HepG2 (cell line): ENCODE data around the gene BBOX1. TPM values are rescaled to one million over a fixed set of nuclear protein-coding genes. Genes with fewer than 3 reads are reported as not detected.

Experiments used
- ATAC-seq: fragments of 200-7000 bp; cut with Tn5 transposase; 3 replicates; pipeline ENCODE4 v1.9.1; 2020; ENCODE audit warnings: mild to moderate bottlenecking, moderate library complexity
- BruUV-seq: library from RNA; stranded (reverse); fragments of 400-500 nt; replicated peaks from 2 replicates; lab custom pipeline; 2021; lab: Mats Ljungman, UMichigan
- CTCF ChIA-PET: fragments of 300-600 bp; formaldehyde crosslinking; extraction: SDS; loops from one replicate; lab custom pipeline; 2021; ENCODE audit warnings: low total read pairs, inconsistent platforms, low intra/inter-chr PET ratio; lab: Yijun Ruan, JAX
- POLR2A ChIA-PET: fragments of 350-600 bp; sonication (Branson Sonifier 250); formaldehyde crosslinking; loops from one replicate; lab custom pipeline; 2020; ENCODE audit warnings: antibody characterized with exemption, inconsistent platforms; lab: Yijun Ruan, JAX
- DNase-seq: peaks from one replicate; pipeline ENCODE4 v3.0.0-alpha.2; 2015; ENCODE audit warnings: low spot score
- FAIRE-seq: peaks from 3 replicates; lab custom pipeline; 2011; peaks lifted over from hg19 to GRCh38; lab: Jason Lieb, UNC
- H2AFZ ChIP-seq: one replicate; pipeline ENCODE4 v1.6.1; 2011; ENCODE audit warnings: low read length, inconsistent platforms
- H3K27ac ChIP-seq: fragments of 300-600 bp; 3 replicates; pipeline ENCODE4 v1.8.0; 2011; ENCODE audit warnings: mixed run types, mild to moderate bottlenecking, mixed read lengths, low read length, inconsistent platforms; ENCODE audit not compliant: insufficient read depth; ENCODE audit errors: extremely low read length
- H3K27me3 ChIP-seq, 2 experiments: fragments of 200-600 bp in 1 of 2; 2 replicates in 1 of 2; 3 replicates in 1 of 2; pipeline versions ENCODE4 v1.6.0 to v1.8.0; 2011; ENCODE audit warnings: low read length in 2 of 2, mild to moderate bottlenecking in 2 of 2, moderate library complexity in 2 of 2, inconsistent platforms in 1 of 2; ENCODE audit not compliant: insufficient read depth in 2 of 2, control insufficient read depth in 1 of 2
- H3K36me3 ChIP-seq, 2 experiments: fragments of 200-600 bp in 1 of 2; replicated peaks in 1 of 2; 2 replicates in 1 of 2; 3 replicates in 1 of 2; pipeline versions ENCODE4 v1.5.1 to v1.8.0; 2011; ENCODE audit warnings: low read length in 2 of 2, inconsistent platforms in 1 of 2; ENCODE audit not compliant: insufficient read depth in 2 of 2, control insufficient read depth in 1 of 2
- H3K4me1 ChIP-seq: 2 replicates; pipeline ENCODE4 v1.5.1; 2012; ENCODE audit warnings: low read length, inconsistent platforms; ENCODE audit not compliant: insufficient read depth
- H3K4me2 ChIP-seq: 2 replicates; pipeline ENCODE4 v1.6.0; 2011; ENCODE audit warnings: low read depth, low read length, inconsistent platforms
- H3K4me3 ChIP-seq, 3 experiments: fragments of 200-600 bp in 1 of 3; sonication (generic), shearing (Covaris generic) in 1 of 3; replicated peaks in 1 of 3; 2 replicates each; pipeline ENCODE4 v1.5.1; 2011 to 2016; ENCODE audit warnings: low read length in 3 of 3, inconsistent platforms in 2 of 3, low read depth in 2 of 3, mild to moderate bottlenecking in 2 of 3, control low read depth in 1 of 3, mixed read lengths in 1 of 3; ENCODE audit not compliant: insufficient read depth in 1 of 3
- H3K79me2 ChIP-seq: one replicate; pipeline ENCODE4 v1.6.1; 2011; ENCODE audit warnings: low read length, inconsistent platforms; ENCODE audit not compliant: insufficient read depth
- H3K9ac ChIP-seq: 2 replicates; pipeline ENCODE4 v1.6.0; 2011; ENCODE audit warnings: mild to moderate bottlenecking, low read depth, low read length, inconsistent platforms; ENCODE audit not compliant: insufficient read depth
- H3K9me3 ChIP-seq: 2 replicates; pipeline ENCODE4 v1.5.1; 2012; ENCODE audit warnings: mild to moderate bottlenecking, low read length
- H4K20me1 ChIP-seq: 2 replicates; pipeline ENCODE4 v1.6.0; 2011; ENCODE audit warnings: inconsistent platforms, mild to moderate bottlenecking, low read length, moderate library complexity; ENCODE audit not compliant: insufficient read depth
- AGO2 ChIP-seq: fragments of 200-400 bp; formaldehyde crosslinking; optimal IDR thresholded peaks from 2 replicates; pipeline ENCODE3; 2017; ENCODE audit warnings: mild to moderate bottlenecking, low read depth, low read length, moderate library complexity
- HDAC2 ChIP-seq: sonication (generic); formaldehyde crosslinking; IDR thresholded peaks from 2 replicates; pipeline ENCODE4 v1.4.0; 2020; ENCODE audit warnings: missing genetic modification reagents
- HDAC6 ChIP-seq: fragments of 200-600 bp; sonication (generic); IDR thresholded peaks from 2 replicates; pipeline ENCODE4 v1.7.0; 2017; ENCODE audit warnings: mild to moderate bottlenecking, antibody characterized with exemption, low read length, low read depth
- REL ChIP-seq: sonication (generic); formaldehyde crosslinking; conservative IDR thresholded peaks from 2 replicates; pipeline ENCODE4 v1.8.0; 2022; ENCODE audit warnings: mild to moderate bottlenecking, missing genetic modification reagents, moderate library complexity
- RNF219 ChIP-seq: sonication (generic); formaldehyde crosslinking; IDR thresholded peaks from 2 replicates; pipeline ENCODE4 v1.5.0; 2020; ENCODE audit warnings: mild to moderate bottlenecking, missing genetic modification reagents
- ZNF234 ChIP-seq: sonication (generic); formaldehyde crosslinking; conservative IDR thresholded peaks from 2 replicates; pipeline ENCODE4 v1.5.1; 2020; ENCODE audit warnings: mild to moderate bottlenecking, missing genetic modification reagents
- ZNF558 ChIP-seq: sonication (generic); formaldehyde crosslinking; IDR thresholded peaks from 2 replicates; pipeline ENCODE4 v1.9.0; 2022; ENCODE audit warnings: mild to moderate bottlenecking, missing genetic modification reagents, borderline replicate concordance
- ZNF644 ChIP-seq: IDR thresholded peaks from 2 replicates; pipeline ENCODE4 v1.6.1; 2016; ENCODE audit warnings: low read depth
- WGBS: methylation state at CpG from one replicate; pipeline ENCODE4 v1.1.6; 2017; ENCODE audit warnings: low lambda C conversion rate; 5-methylcytosine and 5-hydroxymethylcytosine counted together
- in situ Hi-C: cut with HindIII; loops from 2 replicates; pipeline ENCODE4 v1.10.0; 2017; ENCODE audit warnings: low pct_unique_long_range_greater_than_20kb; ENCODE audit not compliant: extremely low pct_ligation_motif_present
- intact Hi-C: fragments of 100-400 bp; cut with micrococcal nuclease; formaldehyde crosslinking; loops from one replicate; pipeline ENCODE4 v1.10.0; 2022; ENCODE audit not compliant: unreplicated experiment
- polyA plus RNA-seq, 8 experiments: library from polyadenylated mRNA; depleted of rRNA in 3 of 8; stranded (reverse) in 7 of 8; unstranded in 1 of 8; fragments of >200 nt; fragmentation: Illumina TruSeq in 4 of 8; extraction: Trizol in 4 of 8; gene quantifications; 2 replicates each; pipeline versions ENCODE4 v1.2.1 to v1.2.3, GENCODE V29; 2011 to 2016; ENCODE audit warnings: low read depth in 4 of 8, missing spikeins in 1 of 8, mixed read lengths in 1 of 8; ENCODE audit not compliant: insufficient read depth in 1 of 8
- total RNA-seq, 5 experiments: library from RNA; depleted of rRNA; stranded (reverse); fragments of >200 nt; fragmentation: Illumina TruSeq; extraction: Trizol; gene quantifications; 2 replicates each; pipeline ENCODE4 v1.2.3, GENCODE V29; 2016; ENCODE audit warnings: low read depth in 1 of 5

BBOX1 gene
- total and polyA plus RNA-seq, 2 of the 13 experiments (the other 11 are each of a cell fraction or from before 2014, with no cell fraction given): not detected

GRCh38 chr11:27085111-27085510, 44.5 kb downstream of the BBOX1 start (continued):
- no peak for TF ChIP-seq HDAC2 (CRISPR knock-in tag)
- no peak for TF ChIP-seq RNF219 (CRISPR knock-in tag)

GRCh38 chr11:27085605-27086004, 45.0 kb downstream of the BBOX1 start:
- H3K9ac ChIP-seq: no peak overlapping the region
- no peaks in the 10 kb centered on the region for H3K79me2 ChIP-seq
- H3K27ac ChIP-seq: no peak overlapping the region
- H3K27me3 ChIP-seq: no peaks in the 10 kb centered on the region
- intact Hi-C loops (no loop called here), in situ Hi-C loops (no loop called here)
- no peak for ATAC-seq
- ChIA-PET POLR2A (no interaction called here), CTCF (no interaction called here)
- no peaks in the 10 kb centered on the region for H3K4me1 ChIP-seq
- H3K4me3 ChIP-seq: no peak overlapping the region
- DNase-seq: no peak
- FAIRE-seq: no peak
- no TSS peak for BruUV-seq
- no peak for TF ChIP-seq AGO2
- no peak for TF ChIP-seq REL (CRISPR knock-in tag)
- no peak for TF ChIP-seq ZNF644 (CRISPR knock-in tag)
- TF ChIP-seq ZNF558 (CRISPR knock-in tag): no peak
- no peak for TF ChIP-seq HDAC6
- TF ChIP-seq ZNF234: no peak
- H4K20me1 ChIP-seq: no peaks in the 10 kb centered on the region
- WGBS: 0% methylated on average over 1 of the region's 1 CpG
- no peaks in the 10 kb centered on the region for H3K36me3 ChIP-seq
- H3K4me2 ChIP-seq: no peak overlapping the region
- no peak overlapping the region for H2AFZ ChIP-seq
- no peaks in the 10 kb centered on the region for H3K9me3 ChIP-seq
